Right lobe of liver (tissue), 6 donors: ENCODE results near the gene CAMKV. TPM values are rescaled to one million over a fixed set of nuclear protein-coding genes. Genes with fewer than 3 reads are reported as not detected.
"Not testable (repeated sequence)": the region's sequence is repeated elsewhere in the genome, so short reads cannot be mapped to it uniquely, and the experiment has no call there.

Experiments used
- ATAC-seq, 4 donors: fragments of 200-7000 bp; cut with Tn5 transposase; one replicate each; pipeline ENCODE4 v1.9.1; 2020; ENCODE audit warnings: mild to moderate bottlenecking in 4 of 4, moderate library complexity in 4 of 4
- DNase-seq, 3 donors: peaks; one replicate each; pipeline ENCODE4 v3.0.0-alpha.2; 2020
- H3K27ac ChIP-seq, 3 donors: fragments of 200-600 bp; one replicate each; pipeline ENCODE4 v1.8.0; 2022
- H3K27me3 ChIP-seq, 2 donors: fragments of 200-600 bp; one replicate each; pipeline ENCODE4 v1.8.0; 2022
- H3K36me3 ChIP-seq, 4 donors: fragments of 200-600 bp; sonication (generic) in 1 of 4; one replicate each; pipeline versions ENCODE4 v1.5.1 to v1.8.0; 2017 to 2022; ENCODE audit warnings: control low read depth in 1 of 4
- H3K4me1 ChIP-seq, 4 donors: fragments of 200-600 bp; sonication (generic) in 1 of 4; one replicate each; pipeline versions ENCODE4 v1.5.1 to v1.8.0; 2017 to 2022; ENCODE audit warnings: control low read depth in 1 of 4
- H3K4me3 ChIP-seq, 3 donors: fragments of 200-600 bp; one replicate each; pipeline ENCODE4 v1.8.0; 2022
- H3K9me3 ChIP-seq, 4 donors: fragments of 200-600 bp; sonication (generic) in 1 of 4; one replicate each; pipeline versions ENCODE4 v1.5.1 to v1.8.0; 2017 to 2022; ENCODE audit warnings: control low read depth in 1 of 4
- POLR2A ChIP-seq: fragments of 450-650 bp; IDR thresholded peaks from one replicate; pipeline ENCODE4 v1.6.1; 2017; ENCODE audit warnings: antibody characterized with exemption, mild to moderate bottlenecking
- WGBS: methylation state at CpG from one replicate; pipeline ENCODE4 v1.1.6; 2018; ENCODE audit warnings: low coverage, low lambda C conversion rate; ENCODE audit not compliant: insufficient coverage; ENCODE audit errors: missing lambda C conversion rate; 5-methylcytosine and 5-hydroxymethylcytosine counted together
- intact Hi-C, 2 donors: fragments of 100-400 bp; cut with DNase I; formaldehyde crosslinking; loops; one replicate each; pipeline versions ENCODE4 v1.11.2 to v1.14.1; 2022
- long read RNA-seq: library from polyadenylated mRNA; unstranded; transcript quantifications from one replicate; pipeline ENCODE4 v2.0.0, GENCODE V29; 2019
- total RNA-seq, 6 experiments: library from RNA; depleted of rRNA in 2 of 6; stranded (reverse); fragments of >200 nt in 2 of 6; fragmentation: NEBNext Ultra II Directional in 3 of 6; extraction: Animal tissue kit (Norgen Biotek cat#: 25700) in 3 of 6; gene quantifications; one replicate each; pipeline versions ENCODE4 v1.1.0 to v1.2.4, GENCODE V29; 2016 to 2023
- TF ChIP-seq, protein P1 (sequence below), 4 donors: fragments of 200-600 bp in 3 of 4; fragments of 450-650 bp in 1 of 4; IDR thresholded peaks; one replicate each; pipeline versions ENCODE4 v1.5.1 to v1.8.0; 2016 to 2022; ENCODE audit warnings: antibody characterized with exemption in 4 of 4, mild to moderate bottlenecking in 2 of 4
- donor health status: DM: no; HTN: yes; CAD: no.
- donor health status: DM: no; HTN: no; CAD: no.
- donor health status: DM: no; HTN: no; CAD: no.
- donor health status: DM: no; HTN: yes; CAD: no.
- donor health status: DM: no; HTN: yes; CAD: no.

CAMKV gene
- total RNA-seq: not detected
- long read RNA-seq: 0 reads

DNA sequence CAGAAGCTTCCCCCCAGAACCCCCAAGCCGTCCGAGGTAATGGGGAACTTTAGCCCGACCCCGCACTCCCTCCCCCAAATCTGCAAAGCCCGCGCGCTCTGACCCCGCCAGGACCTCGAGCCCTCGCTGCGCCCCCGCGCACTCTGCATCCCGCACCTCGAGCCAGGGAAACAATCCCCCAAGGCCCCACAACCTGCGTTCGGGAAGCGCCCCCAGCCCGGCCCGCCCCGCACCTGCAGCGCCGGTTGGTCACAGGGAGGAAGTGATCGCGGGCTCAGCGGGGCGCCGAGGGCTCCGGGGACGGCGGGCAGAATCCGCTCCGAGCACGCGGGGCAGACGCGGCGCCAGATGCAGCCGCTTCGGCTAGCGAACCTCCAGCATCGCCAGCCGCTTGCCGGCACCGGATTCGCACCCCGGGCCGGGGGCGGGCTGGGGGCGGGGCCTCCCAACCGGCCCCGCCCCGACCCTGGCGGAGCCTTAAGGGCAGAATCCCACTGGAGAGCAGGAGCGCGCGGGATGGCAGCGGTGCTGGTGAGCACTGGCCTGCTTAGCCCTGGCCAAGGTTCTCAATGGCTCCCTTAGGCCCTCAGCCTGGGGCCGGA is at the start of gene CAMKV:
Gene CAMKV, minus strand, starts transcription at position 382 of the 602 bp plus-strand sequence. CDS start 7,518 bp downstream, outside the sequence.
- no peaks in the 10 kb centered on the region for H3K36me3 ChIP-seq
- peaks cover 0 to 5% of the 10 kb centered on the region in 2 donors for H3K27me3 ChIP-seq
- TF ChIP-seq POLR2A: no peak
- TF ChIP-seq, protein P1, sequence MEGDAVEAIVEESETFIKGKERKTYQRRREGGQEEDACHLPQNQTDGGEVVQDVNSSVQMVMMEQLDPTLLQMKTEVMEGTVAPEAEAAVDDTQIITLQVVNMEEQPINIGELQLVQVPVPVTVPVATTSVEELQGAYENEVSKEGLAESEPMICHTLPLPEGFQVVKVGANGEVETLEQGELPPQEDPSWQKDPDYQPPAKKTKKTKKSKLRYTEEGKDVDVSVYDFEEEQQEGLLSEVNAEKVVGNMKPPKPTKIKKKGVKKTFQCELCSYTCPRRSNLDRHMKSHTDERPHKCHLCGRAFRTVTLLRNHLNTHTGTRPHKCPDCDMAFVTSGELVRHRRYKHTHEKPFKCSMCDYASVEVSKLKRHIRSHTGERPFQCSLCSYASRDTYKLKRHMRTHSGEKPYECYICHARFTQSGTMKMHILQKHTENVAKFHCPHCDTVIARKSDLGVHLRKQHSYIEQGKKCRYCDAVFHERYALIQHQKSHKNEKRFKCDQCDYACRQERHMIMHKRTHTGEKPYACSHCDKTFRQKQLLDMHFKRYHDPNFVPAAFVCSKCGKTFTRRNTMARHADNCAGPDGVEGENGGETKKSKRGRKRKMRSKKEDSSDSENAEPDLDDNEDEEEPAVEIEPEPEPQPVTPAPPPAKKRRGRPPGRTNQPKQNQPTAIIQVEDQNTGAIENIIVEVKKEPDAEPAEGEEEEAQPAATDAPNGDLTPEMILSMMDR (IDR thresholded peaks at IDR 0.05): no peak
- H3K4me1 ChIP-seq: peaks cover 0 to 8% (median 0%) of the 10 kb centered on the region in 4 donors
- H3K4me3 ChIP-seq: peak within 1 kb of the TSS in 2 of 3 donors; percentile 1 to 16
- WGBS: 4% methylated on average over 13 of the region's 59 CpGs
- intact Hi-C loops: no loop called here
- no peaks in the 10 kb centered on the region for H3K9me3 ChIP-seq
- ATAC-seq (peak in 1 of 4 donors; percentile 31), DNase-seq (no peak)
- no peak within 1 kb of the TSS for H3K27ac ChIP-seq

- H3K36me3 ChIP-seq, H3K27me3 ChIP-seq, DNase-seq, intact Hi-C loops, ATAC-seq, H3K4me3 ChIP-seq, H3K27ac ChIP-seq, H3K9me3 ChIP-seq, H3K4me1 ChIP-seq: not testable (repeated sequence)
- 78% methylated on average over 15 of the region's 19 CpGs for WGBS
Observed at GRCh38 chr3:49917806-49918590, 48.3 kb upstream of the CAMKV start.

- WGBS: no CpG with 5 or more reads among the region's 5 CpGs
- intact Hi-C loops: no loop called here
- Histone ChIP-seq H3K36me3 (peaks cover 0 to 7% (median 0%) of the 10 kb centered on the region in 4 donors), H3K9me3 (no peaks in the 10 kb centered on the region), H3K4me3 (no peak overlapping the region), H3K4me1 (no peaks in the 10 kb centered on the region), H3K27me3 (no peaks in the 10 kb centered on the region), H3K27ac (no peak overlapping the region)
- no peak for DNase-seq
- no peak for ATAC-seq
- TF ChIP-seq, protein P1 (IDR thresholded peaks at IDR 0.05): no peak
- TF ChIP-seq POLR2A: no peak
Observed at GRCh38 chr3:49916686-49917085, 47.0 kb upstream of the CAMKV start.

DNA sequence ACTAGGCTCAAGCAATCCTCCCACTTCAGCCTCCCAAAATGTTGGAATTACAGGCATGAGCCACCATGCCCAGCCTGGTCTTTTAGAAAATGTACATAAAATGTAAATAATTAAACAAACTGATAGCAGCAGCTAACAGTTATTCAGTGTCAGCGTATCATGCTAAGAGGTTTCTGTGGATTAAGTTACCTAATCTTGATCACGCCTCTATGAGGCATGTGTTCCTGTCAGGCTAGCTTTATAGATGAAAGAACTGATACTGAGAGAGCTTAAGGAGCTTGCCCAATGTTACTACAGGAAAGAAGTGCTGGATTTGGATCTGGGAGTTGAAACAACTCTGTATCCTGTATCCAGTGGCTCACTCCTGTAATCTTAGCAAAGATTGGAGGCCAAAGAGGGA is 45.2 kb upstream of the CAMKV start:
- H3K9me3 ChIP-seq: no peaks in the 10 kb centered on the region
- H3K4me3 ChIP-seq: no peak overlapping the region
- no peak for TF ChIP-seq POLR2A
- TF ChIP-seq, protein P1 (IDR thresholded peaks at IDR 0.05): no peak
- peaks cover 0 to 12% (median 0%) of the 10 kb centered on the region in 4 donors for H3K36me3 ChIP-seq
- DNase-seq (no peak), ATAC-seq (no peak)
- WGBS: 89% methylated on average over 2 of the region's 2 CpGs
- H3K4me1 ChIP-seq: no peaks in the 10 kb centered on the region
- no peaks in the 10 kb centered on the region for H3K27me3 ChIP-seq
- no peak overlapping the region for H3K27ac ChIP-seq
- intact Hi-C loops: no loop called here

GRCh38 chr3:49912881-49913281 is 43.2 kb upstream of the CAMKV start:
- Histone ChIP-seq H3K27ac (no peak overlapping the region), H3K4me3 (no peak overlapping the region), H3K4me1 (no peaks in the 10 kb centered on the region), H3K27me3 (no peaks in the 10 kb centered on the region), H3K36me3 (peaks cover 0 to 12% (median 0%) of the 10 kb centered on the region in 4 donors), H3K9me3 (no peaks in the 10 kb centered on the region)
- no peak for DNase-seq
- WGBS: 89% methylated on average over 4 of the region's 4 CpGs
- ATAC-seq: no peak
- intact Hi-C loops: no loop called here
- TF ChIP-seq POLR2A: no peak
